Activated CD4-positive, alpha-beta T cell treated with anti-CD3 and anti-CD28 coated beads, Interleukin-2, amount 50 U/mL, for 24 hours (primary cell): ENCODE measurements around the gene PRKCA.
A peak's percentile ranks its signal among the peaks of the same experiment; 100 is the strongest.

Source experiments
- DNase-seq, 2 donors: peaks; one replicate each; pipeline ENCODE4 v3.0.0-alpha.2; 2020; ENCODE audit warnings: low read depth in 1 of 2, low spot score in 1 of 2

PRKCA gene

DNA sequence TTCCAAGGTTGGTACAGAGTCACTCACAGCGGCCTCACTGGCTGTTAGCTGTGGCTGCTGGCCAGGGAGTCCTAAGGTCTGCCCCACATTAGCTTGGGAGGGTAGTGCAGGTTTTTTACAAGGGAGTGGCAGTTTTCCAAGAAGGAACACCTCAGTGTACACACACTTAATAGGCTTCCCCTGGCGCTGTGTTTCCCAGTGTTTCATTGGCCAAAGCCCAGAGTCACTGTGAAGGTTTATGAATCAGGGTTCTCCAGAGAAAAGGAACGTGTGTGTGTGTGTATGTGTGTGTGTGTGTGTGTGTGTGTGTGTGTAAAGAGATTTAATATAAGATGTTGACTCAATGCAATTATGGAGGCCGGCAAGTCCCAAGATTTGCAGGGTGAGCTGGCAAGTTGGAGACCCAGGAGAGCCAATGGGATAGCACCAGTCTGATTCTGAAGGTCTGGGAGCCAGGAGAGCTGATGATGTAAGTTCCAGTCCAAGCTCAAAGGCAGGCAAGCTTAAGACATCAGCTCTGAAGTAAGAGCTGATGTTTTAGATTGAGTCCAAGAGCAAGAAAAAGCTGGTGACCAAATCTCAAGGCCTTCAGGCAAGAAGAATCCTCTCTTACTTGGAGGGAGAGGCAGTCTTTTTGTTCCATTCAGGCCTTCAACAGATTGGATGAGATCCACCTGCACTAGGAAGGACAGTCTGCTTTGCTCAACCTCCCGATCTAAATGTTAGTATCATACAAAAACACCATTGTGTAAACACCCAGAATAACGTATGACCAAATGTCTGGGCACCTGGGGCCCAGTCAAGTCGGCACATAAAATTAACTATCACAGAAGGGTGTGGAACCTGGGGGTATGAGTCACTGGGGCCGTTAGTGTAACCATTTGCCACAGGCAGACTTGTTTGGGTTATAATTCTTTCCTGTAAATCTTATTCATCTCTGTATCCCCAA, 206.8 kb downstream of the PRKCA start:
- DNase-seq = peak in 1 of 2 donors; percentile 59

DNA sequence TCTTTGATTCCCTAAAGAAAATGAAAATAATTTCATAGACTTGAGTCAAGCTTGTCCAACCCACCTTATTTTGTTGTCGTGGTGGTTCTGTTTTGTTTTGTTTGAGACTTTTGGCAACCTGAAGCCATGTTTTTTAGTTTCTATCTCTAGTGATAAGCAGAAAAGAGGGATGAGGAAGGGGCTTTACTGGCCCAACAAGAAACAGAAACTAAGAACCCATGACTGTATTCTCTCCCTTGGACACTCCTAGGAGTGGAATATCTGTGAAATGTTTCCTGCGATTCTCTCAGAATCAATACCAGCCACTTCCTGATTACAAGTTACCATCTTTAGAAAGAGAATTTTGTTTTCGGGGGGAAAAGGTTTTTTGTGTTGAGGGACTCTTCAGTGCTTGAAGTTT, 207.5 kb downstream of the PRKCA start:
- DNase-seq = no peak

DNA sequence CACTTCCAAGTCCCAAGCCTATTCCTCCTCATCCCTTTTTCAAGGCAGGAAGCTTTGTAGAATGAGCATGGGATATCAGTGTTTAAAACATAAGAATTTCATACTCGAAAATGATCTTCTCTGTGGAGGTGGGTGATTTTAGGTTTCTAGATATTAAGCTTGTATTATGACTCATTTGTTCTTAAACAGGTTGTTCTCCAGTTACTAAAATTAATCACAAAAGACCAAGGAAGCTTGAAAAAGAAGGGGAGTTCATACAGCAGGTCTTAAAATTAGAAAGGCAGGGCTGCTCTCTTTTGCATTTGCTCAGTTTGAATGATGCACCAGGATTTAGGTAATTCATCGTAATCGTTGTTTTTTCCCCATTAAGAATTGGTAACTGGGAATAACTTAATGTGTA, 208.7 kb downstream of the PRKCA start:
- no peak for DNase-seq

DNA sequence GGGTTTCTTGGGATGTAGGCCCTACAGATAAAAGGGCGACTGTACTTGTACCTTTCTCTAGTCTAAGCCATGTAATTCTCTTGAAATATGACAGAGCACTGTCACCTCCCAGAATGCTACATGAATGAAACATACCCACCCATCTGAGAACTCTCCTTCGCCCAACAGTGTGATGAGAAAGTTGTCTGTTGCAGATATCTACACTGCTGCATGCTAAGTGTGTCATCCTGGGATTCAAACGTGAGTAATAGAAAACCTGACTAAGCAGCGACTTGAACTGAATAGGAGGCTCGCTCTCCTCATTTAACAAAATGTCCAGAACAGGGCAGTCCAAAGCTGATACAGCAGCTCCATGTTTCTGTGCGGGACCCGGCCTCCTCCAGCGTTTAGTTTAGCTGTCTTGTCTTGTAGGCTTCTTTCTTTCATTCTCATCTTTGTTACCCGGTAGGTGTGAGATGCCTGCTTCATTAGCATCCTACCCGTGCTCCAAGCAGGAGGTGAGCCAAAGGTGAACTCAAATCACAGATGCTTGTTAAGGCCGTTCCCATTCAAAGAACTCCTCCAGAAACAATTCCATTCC, 211.9 kb downstream of the PRKCA start:
- DNase-seq = peak in 1 of 2 donors; percentile 46

DNA sequence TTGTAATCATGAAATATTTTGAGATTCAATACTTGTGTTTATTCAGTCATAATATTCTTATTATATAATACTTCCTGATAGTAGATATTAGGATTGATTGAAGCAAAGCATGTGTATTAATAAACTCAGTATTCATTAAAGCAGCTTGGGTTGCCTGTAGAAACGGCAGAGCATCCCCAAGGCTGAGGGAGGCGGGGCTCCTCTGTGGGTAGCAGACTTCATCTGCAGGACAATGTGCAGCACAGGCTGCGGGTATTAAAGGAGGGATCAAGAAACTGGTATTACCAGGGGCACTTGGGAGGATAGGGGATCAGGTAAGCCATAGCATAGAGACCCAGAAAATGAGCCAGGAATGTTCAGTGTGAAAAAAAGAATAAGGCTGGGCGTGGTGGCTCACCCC, 213.6 kb downstream of the PRKCA start:
- no peak for DNase-seq

DNA sequence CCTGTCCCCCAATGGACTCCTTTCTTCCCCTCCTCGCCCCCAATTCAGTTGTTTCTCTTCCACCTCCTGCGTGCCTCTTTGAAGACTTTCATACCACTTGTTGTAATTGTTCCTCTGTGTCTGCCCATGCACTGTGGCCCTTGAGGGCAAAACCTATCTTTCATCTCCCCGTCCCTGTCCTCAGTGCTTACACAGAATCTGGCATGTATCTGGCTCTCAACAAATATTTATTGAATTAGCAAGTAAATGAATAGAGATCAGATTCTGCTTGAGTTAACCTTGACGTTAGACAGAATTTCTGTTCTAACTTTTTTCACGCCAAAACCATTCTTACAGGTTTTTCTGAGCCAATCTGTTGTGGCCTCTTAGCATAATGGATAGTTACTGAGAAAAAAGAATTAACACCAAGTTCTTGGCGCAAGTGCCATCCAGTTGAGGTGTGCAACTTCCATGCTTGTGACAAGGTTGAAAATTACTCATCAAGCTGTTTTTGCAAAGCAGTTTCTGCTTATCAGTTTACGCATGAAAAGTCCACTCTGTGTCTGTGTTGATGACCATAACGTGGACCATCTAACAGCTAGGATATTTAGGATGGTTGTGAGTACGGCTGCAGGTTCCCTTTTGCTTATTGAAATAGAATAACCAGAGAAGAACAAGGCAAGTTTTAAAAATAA, 215.1 kb downstream of the PRKCA start:
- DNase-seq = no peak

DNA sequence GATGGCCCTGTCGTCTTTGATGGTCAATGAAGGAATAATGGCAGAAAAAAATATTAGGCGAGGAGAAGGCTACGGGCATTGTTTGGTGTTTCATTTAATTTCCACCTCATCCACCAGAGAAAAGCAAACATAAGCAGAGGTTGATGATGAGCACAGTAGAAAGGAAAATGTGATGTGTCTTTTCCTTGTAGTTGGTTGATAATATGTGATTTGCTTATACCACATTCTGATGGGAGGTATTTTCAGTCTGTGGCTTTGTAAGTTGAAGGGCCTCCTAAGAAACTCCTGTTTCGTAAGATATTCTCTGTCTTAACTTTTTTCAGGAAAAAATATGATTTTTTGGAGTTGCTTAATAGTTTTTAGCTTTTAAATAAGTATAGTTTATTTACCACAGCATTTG, 215.7 kb downstream of the PRKCA start:
- DNase-seq = no peak

DNA sequence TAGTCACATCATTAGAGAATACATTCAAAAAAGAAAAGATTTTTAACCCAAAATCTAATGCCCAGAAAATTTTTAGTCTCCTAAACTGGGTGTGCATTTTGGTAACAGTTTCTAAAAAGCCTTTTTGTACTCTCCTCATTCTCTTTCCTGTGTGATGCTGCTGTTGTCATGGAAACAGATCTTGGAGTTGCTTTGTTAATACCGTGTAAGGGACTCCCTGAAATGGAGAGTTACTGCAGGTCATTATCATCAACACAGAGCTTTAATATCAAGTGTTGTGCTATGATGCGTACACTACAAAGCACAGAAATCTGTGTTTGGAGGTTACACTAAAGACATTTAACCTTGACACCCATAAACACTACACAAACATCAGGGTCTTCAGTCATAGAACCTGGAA, 216.3 kb downstream of the PRKCA start:
- no peak for DNase-seq

DNA sequence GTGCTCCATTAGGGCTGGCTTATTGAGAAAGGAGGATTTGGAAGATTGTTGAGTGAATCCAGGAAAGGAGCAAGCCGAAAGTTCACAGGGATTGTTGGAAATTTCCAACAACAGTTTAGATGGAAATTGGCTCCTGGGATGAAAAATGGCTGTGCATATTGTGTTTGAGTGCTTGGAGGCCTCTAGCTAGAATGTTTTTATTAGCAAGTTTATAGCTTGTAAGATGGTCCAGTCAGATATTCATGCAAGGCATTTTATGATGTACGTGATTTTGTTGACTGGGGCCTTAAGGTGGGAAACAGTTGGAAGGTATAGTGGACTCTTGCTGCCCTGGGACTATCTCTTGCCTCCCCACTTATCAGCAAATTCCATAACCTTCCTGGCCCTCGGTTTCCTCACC, 216.7 kb downstream of the PRKCA start:
- no peak for DNase-seq

DNA sequence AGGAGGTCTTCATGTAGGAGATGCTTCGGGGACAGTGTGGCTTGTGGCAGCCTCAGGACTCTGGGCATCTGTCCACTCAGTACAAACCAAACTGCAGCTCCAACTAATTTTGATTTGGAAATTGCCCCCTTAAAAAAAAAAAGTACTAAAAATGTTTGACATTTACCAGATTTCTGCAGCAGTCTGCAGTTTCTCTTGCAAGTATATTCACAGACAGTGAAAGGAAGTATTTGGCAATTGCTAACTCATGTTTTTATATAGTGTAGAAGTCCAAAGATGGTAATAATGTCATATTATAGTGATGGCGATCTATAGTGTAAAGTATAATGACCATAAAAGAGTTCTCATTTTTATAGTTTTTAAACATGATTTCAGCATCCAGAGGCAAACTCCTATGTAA, 218.6 kb downstream of the PRKCA start:
- DNase-seq = no peak

DNA sequence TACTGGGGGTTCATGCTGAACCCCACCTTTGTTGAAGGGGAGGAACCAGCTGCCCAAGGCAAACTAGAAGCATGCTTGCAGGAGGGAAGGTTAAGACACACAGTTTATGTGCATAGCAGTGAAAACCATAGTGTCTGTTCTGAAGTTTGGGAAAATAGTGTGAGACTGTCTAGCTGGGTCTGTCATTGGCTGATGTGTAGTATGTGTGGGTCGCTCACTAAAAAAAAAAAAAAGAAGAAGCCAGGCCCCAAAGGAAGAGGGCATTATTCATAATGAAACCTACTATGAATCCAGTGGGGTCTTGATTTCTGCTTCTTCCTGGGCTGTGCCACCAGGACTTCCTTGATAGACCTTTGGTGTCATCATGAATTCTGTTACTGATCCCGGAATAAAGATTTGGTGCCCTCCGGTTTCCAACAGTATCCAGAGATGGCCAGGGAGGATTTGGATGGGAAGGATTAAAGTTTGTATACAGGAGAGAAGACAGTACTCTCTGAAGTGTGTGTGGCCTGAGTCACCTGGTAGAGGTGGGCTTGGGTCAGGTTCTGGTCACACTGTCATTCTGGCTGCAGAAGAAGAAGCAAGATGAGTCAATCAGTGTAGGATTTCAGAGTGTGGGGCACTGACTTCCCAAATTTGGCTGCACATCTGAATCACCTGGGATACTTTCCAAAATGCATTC, 220.3 kb downstream of the PRKCA start:
- DNase-seq = no peak

DNA sequence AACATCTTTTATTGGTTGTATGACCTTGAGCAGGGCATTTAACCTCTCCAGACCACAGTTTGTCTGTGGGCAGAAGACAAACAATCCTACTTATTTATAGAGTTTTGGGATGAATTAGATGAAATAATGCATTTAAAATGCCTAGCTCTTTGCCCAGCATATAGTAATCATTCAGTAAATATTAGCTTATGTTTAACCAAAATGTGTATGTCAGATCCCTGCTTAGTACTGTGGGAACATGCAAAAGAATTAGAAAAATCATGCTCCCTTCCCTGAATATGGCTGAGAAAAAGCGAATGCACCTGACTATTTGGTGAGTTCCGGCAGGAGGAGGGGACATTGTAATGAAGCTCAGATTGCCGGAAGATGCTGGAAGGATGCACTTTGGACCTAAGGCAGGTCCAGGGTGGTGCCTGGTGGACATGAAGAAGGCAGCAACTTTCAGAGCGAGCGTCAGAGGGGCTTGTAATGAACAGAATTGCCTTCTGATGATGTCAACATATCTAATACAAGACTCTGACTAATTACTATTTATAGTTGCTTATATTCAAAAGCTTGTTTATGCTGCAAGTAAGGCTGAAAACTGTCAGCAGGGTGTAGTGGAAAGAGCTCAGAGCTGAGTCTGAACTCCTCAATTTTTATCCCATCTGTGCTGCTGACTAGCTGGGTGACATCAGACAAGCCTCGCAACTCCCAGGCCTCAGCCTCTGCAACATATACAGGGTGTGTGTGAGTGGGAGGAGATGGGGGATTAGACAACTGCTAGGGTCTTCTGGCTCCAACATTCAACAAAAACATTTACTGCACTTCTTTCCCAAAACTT, 221.2 kb downstream of the PRKCA start:
- no peak for DNase-seq

DNA sequence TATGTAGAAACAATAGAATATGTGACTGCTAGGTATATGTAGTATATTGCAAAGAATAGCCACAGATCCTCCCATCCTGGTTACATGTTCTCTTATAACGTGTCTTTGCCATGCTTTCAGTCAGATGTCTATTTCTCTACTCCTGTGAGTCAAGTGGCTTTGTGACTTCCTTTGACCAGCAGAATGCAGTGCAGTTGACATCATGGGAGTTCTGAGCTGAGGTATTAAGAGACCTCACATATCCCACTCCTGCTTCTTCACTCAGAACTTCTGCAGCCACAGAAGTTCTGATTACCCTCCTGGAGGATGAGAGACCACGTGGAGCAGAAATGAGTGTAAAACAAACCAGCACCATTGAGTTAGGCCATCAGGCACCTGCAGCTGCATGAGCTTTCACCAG, 222.5 kb downstream of the PRKCA start:
- no peak for DNase-seq

DNA sequence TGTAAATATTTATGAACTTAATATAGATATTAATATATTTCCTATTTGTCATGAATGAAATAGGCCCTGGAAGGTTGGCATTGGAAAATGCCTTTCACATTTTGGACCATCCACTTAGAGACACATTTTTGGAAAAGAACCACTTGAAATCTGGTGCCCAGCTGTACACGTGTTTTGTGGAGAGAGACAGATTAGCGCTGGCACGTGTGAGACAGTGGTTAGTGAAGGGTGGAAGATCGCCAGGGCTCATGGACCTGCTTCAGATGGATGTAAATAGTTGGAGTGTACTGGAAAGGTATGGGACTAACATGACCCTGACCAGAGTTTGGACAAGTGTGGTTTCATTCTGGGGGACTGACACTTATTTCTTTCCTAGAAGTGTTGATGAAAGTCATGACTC, 222.9 kb downstream of the PRKCA start:
- no peak for DNase-seq

DNA sequence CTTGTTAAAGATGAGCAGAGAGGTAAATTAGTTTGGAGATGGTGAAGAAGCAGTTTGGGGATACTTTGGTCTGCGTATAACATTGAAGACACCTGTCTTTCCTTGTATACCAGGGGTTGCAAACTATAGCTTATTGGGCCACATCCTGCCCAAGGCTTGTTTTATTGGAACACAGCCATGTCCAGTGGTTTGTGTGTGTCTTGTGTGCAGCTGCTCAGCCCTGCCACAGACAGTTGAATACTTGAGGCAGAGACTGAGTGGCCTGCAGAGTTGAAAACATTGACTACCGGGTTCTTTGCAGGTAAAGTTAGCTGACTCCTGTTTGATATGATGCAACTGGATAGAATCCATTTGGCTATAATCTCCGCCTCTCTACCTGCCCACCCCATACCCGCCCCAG, 224.4 kb downstream of the PRKCA start:
- DNase-seq = no peak

DNA sequence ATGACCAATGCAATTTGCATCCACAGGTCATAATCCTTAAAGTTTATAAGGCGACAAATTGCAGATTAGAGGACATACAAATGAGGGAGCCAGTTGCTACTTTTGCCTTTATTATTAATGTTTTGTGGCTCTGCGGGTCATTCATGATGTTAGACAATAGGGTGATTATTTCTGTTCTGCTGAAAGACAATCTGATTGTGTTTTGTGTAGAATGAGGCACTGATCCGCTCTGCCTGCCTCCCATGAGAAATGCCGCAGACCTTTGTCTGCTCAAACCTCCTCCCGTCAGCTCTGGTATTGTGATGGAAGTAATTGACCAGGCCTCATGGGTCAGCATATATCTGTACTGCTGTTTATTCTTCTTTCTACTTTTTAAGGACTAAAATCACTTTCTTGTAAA, 224.9 kb downstream of the PRKCA start:
- no peak for DNase-seq

DNA sequence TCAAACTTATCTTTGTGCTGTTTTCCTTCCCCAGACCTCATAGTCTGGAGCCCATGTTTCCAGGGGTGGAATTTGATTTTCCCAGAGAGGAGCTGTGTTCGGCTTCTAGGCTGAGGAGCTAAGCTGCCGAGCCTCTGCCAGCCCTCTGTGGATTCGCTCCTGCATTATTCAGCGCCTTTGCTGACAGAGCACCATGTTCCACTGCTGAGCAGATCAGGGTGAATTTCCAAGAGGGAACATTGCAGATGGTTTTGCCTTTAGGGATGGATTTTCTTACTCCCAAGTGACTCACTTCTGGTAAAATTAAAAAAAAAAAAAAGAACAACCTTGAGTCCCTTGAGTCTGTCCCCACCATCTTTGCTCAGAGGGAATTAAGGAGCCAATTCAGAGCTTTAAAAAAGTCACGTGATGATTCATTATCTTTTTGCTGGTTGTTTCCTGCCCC, 229.5 kb downstream of the PRKCA start:
- no peak for DNase-seq

DNA sequence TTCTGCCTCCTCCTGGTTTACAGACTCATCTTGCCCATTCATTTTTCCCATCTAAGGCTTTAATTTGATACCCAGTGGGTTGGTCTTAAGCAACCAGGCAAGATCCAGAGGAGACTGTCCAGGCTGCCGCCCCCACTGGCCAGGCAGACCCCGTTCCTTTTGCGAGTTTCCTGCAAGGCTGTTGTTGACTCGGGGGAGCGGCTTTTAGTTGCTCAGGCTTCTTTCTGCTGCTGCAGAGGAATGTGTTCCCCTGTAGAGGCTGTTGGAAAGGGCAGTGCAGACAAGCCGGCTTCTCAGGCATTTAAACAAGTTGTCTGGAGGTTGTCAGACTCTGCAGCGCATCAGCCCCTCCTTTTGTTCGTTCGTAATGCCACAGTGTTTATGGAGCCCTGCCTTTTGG, 231.2 kb downstream of the PRKCA start:
- DNase-seq = no peak

DNA sequence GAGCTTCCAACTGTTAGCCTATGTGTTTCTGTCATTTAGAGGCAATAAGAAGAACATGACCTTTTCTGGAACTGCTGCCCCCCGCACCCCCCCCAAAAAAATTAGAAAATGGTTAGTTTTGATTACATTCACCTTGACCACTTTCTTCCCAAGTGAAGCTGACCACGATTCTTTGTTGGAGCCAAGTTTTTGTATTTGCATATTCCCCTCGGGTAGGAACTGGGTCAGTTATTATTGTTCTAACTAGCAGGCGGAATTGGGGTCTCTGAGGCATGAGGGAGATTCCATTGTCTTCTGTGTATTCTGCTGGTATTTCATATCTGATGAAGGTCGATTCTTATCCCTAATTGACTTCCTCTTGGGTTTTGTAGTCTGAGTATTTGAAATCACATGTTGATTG, 231.6 kb downstream of the PRKCA start:
- DNase-seq = no peak

DNA sequence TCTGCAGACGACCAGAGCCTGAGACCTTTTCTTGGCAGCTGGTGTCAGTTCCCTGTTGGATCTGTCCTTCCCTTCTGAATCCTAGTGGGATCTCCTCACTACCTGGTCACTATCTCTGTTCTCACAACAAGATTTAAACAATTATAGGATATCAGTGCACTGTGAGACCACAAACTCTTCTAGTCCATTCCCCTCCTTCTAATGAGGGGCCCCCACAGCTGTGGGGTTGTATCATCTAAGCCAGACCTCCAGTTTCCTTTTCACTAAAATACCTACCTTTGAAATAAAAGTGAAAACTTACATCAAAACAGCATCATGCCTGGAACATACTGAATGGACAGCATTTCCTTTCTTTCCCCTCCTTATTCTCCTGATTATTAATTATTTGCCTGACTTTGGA, 233.2 kb downstream of the PRKCA start:
- no peak for DNase-seq

DNA sequence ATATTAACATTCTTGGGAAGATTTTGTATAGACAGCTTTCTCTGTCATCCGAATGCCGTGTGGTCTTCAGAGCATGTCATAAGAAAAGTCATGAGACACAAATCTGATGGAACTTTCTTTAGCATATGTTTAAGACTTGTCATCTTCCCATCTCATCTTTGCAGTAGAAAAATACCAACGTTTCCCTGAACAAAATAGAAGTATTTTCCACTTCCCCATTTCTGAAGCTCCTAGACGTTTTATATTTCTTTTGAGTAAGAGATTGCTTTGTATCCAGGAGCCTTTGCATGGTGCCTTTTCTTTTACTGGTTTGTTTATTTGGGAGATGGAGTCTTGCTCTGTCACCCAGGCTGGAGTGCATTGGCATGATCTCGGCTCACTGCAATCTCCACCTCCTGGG, 235.1 kb downstream of the PRKCA start:
- no peak for DNase-seq
